RWPE2 (cell line): Measurements from ENCODE around the gene AIRE.
A peak's percentile ranks its signal among the peaks of the same experiment; 100 is the strongest.

Experiments
- ATAC-seq: fragments of 200-7000 bp; cut with Tn5 transposase; 3 replicates; pipeline ENCODE4 v1.9.1; 2021; ENCODE audit warnings: low read depth
- DNase-seq: peaks from one replicate; pipeline ENCODE4 v3.0.0-alpha.2; 2020; ENCODE audit warnings: low spot score
- H3K27ac ChIP-seq: fragments of 450-650 bp; 2 replicates; pipeline ENCODE4 v1.5.1; 2017; ENCODE audit warnings: mild to moderate bottlenecking; ENCODE audit not compliant: poor library complexity, severe bottlenecking
- H3K27me3 ChIP-seq: fragments of 250-450 bp; sonication (Bioruptor Pico); 2 replicates; pipeline ENCODE4 v1.5.1; 2021; ENCODE audit warnings: mild to moderate bottlenecking, moderate library complexity; ENCODE audit not compliant: insufficient read depth, poor library complexity, severe bottlenecking
- H3K36me3 ChIP-seq: fragments of 250-450 bp; sonication (Bioruptor Pico); 2 replicates; pipeline ENCODE4 v1.5.1; 2020; ENCODE audit warnings: low read depth, mild to moderate bottlenecking, moderate library complexity
- H3K4me1 ChIP-seq: fragments of 250-450 bp; sonication (Bioruptor Pico); 2 replicates; pipeline ENCODE4 v1.5.1; 2021; ENCODE audit warnings: mild to moderate bottlenecking, moderate library complexity; ENCODE audit not compliant: insufficient read depth, poor library complexity, severe bottlenecking
- H3K4me3 ChIP-seq: fragments of 250-450 bp; sonication (Bioruptor Pico); 2 replicates; pipeline ENCODE4 v1.5.1; 2021; ENCODE audit warnings: mild to moderate bottlenecking, moderate library complexity; ENCODE audit not compliant: severe bottlenecking
- H3K9me3 ChIP-seq: fragments of 250-450 bp; sonication (Bioruptor Pico); 2 replicates; pipeline ENCODE4 v1.5.1; 2021; ENCODE audit warnings: mild to moderate bottlenecking, moderate library complexity; ENCODE audit not compliant: severe bottlenecking
- CTCF ChIP-seq: fragments of 450-650 bp; IDR thresholded peaks from one replicate; pipeline ENCODE4 v1.5.1; 2017; ENCODE audit warnings: mild to moderate bottlenecking, moderate library complexity; ENCODE audit not compliant: poor library complexity, severe bottlenecking

The AIRE gene

DNA sequence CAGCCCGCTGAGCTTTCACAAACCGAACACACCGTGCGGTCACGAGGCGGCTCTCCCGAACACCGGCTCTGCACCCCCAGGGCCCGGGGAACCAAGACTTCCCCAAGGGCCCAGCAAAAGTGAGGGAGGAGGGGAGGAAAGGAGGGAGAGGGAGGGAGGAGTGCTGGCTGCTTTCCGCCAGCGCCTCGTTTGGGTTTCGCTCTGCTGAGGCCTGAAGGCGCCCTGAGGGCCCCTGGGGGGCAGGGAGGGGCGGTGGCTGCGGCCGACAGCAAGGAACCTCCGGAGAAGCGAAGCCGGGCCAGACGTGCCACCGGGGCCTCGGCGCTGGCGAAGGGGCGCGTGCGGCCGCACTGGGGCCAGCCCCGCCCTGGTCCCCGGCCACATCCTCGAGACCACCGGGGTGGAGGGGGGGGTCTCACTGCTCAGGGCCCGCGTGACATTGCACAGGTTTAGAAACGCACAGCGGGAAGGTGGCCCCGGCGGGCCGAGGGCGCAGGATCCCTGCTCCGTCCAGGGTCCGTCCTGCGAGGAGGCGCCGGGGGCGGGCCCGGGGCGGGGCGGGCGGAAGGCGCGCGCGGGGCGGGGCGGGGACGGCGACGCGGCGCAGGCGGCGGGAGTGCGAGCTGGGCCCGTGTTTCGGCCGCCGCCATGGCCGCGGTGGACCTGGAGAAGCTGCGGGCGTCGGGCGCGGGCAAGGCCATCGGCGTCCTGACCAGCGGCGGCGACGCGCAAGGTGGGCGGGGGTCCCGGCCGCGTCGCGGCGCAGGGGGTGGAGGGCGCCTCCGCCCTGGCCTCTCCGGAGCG, 14.0 kb downstream of the AIRE start, which contains the start of gene PFKL:
PFKL (plus strand) TSS at position 596 of the 804 bp plus-strand sequence; CDS start at position 649, 53 bp downstream.
- H3K36me3 ChIP-seq, result no peaks in the 10 kb centered on the region
- ATAC-seq (peak; percentile 66), DNase-seq (no peak)
- TF ChIP-seq CTCF, result no peak
- H3K27me3 ChIP-seq, result no peaks in the 10 kb centered on the region
- H3K4me3 ChIP-seq, result peak within 1 kb of the TSS; percentile 97
- H3K27ac ChIP-seq, result peak within 1 kb of the TSS; percentile 75
- H3K4me1 ChIP-seq, result peaks cover 3% of the 10 kb centered on the region
- H3K9me3 ChIP-seq, result no peaks in the 10 kb centered on the region

GRCh38 chr21:44300262-44300959, 14.7 kb downstream of the AIRE start:
- Histone ChIP-seq H3K36me3 (no peaks in the 10 kb centered on the region), H3K4me3 (peak overlapping the region; percentile 97), H3K4me1 (peaks cover 3% of the 10 kb centered on the region), H3K9me3 (no peaks in the 10 kb centered on the region), H3K27ac (peak overlapping the region; percentile 75), H3K27me3 (no peaks in the 10 kb centered on the region)
- ATAC-seq, result peak; percentile 51
- no peak for TF ChIP-seq CTCF
- no peak for DNase-seq

DNA sequence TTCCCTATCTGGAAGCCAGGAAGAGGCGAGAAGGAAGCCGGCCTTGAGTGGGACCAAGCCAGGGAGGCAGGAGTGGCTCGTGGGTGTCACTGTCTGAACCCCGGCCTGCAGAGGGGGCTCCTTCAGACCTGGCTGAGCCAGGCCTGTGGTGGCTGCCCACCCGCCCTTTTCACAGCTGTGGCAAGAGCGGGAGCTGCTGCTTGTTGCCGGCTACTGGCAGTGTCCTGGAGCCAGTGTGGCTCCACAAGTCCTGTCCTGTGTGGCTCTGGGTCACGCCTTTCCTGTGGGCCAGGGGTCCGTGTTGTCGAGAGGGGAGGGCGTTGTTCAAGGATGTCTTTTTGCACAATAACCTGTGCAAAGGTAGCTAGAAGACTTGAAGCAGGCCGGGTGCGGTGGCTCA, 15.5 kb downstream of the AIRE start:
- H3K4me1 ChIP-seq, result peaks cover 3% of the 10 kb centered on the region
- no peak for DNase-seq
- no peaks in the 10 kb centered on the region for H3K27me3 ChIP-seq
- H3K4me3 ChIP-seq, result peak overlapping the region; percentile 97
- peaks cover 2% of the 10 kb centered on the region; the same call in 1 of the 2 replicates for H3K36me3 ChIP-seq
- ATAC-seq, result no peak
- no peaks in the 10 kb centered on the region for H3K9me3 ChIP-seq
- no peak for TF ChIP-seq CTCF
- peak overlapping the region; percentile 75 for H3K27ac ChIP-seq

- no peaks in the 10 kb centered on the region for H3K9me3 ChIP-seq
- peaks cover 3% of the 10 kb centered on the region for H3K4me1 ChIP-seq
- no peak overlapping the region for H3K4me3 ChIP-seq
- no peak for ATAC-seq
- no peak overlapping the region for H3K27ac ChIP-seq
- no peak for DNase-seq
- no peaks in the 10 kb centered on the region for H3K27me3 ChIP-seq
- H3K36me3 ChIP-seq, result peaks cover 8% of the 10 kb centered on the region; the same call in 1 of the 2 replicates
- TF ChIP-seq CTCF, result no peak
Observed at GRCh38 chr21:44301961-44302406, 16.3 kb downstream of the AIRE start.
